WTC11 (cell line): ENCODE data around the gene FGFBP2. TPM values are rescaled to one million over a fixed set of nuclear protein-coding genes. Genes with fewer than 3 reads are reported as not detected.

Experiments
- ATAC-seq: fragments of 200-7000 bp; cut with Tn5 transposase; 2 replicates; pipeline ENCODE4 v1.10.0; 2021; ENCODE audit warnings: mild to moderate bottlenecking, moderate library complexity
- CTCF ChIA-PET: fragments of 300-600 bp; sonication (Branson Sonifier 250); formaldehyde crosslinking; loops from one replicate; lab custom pipeline; 2021; ENCODE audit warnings: antibody characterized with exemption; lab: Charles Lee
- POLR2A ChIA-PET: fragments of 350-600 bp; sonication (Branson Sonifier 250); formaldehyde crosslinking; loops from one replicate; lab custom pipeline; 2021; ENCODE audit warnings: antibody characterized with exemption; lab: Charles Lee
- DNase-seq: peaks from one replicate; pipeline ENCODE4 v3.0.0; 2021; ENCODE audit warnings: low spot score
- H3K27ac Mint-ChIP-seq: 2 replicates; pipeline ENCODE4 v1.8.0; 2021; ENCODE audit warnings: mixed read lengths
- H3K27me3 Mint-ChIP-seq: 2 replicates; pipeline ENCODE4 v1.8.0; 2021; ENCODE audit warnings: low read depth, mild to moderate bottlenecking, moderate library complexity, mixed read lengths
- H3K36me3 Mint-ChIP-seq: 2 replicates; pipeline ENCODE4 v1.8.0; 2021; ENCODE audit warnings: mixed read lengths
- H3K4me1 Mint-ChIP-seq: 2 replicates; pipeline ENCODE4 v1.8.0; 2022; ENCODE audit warnings: mixed read lengths
- H3K4me3 Mint-ChIP-seq: 2 replicates; pipeline ENCODE4 v1.8.0; 2021; ENCODE audit warnings: mild to moderate bottlenecking, moderate library complexity, mixed read lengths
- H3K9me3 Mint-ChIP-seq: 2 replicates; pipeline ENCODE4 v1.8.0; 2021; ENCODE audit warnings: mixed read lengths
- AR ChIP-seq: fragments of 250-450 bp; sonication (Bioruptor Pico); IDR thresholded peaks from 2 replicates; pipeline ENCODE4 v1.9.0; 2021; ENCODE audit warnings: mild to moderate bottlenecking
- ATF6 ChIP-seq: sonication (generic); formaldehyde crosslinking; IDR thresholded peaks from 2 replicates; pipeline ENCODE4 v1.8.1; 2023; ENCODE audit warnings: mild to moderate bottlenecking, missing genetic modification reagents
- E2F4 ChIP-seq: sonication (generic); formaldehyde crosslinking; IDR thresholded peaks from 2 replicates; pipeline ENCODE4 v1.8.1; 2022; ENCODE audit warnings: low read depth, mild to moderate bottlenecking, moderate library complexity, missing genetic modification reagents, borderline replicate concordance
- EMX1 ChIP-seq: fragments of 250-450 bp; sonication (Bioruptor Pico); IDR thresholded peaks from 2 replicates; pipeline ENCODE4 v1.8.0; 2021; ENCODE audit warnings: mild to moderate bottlenecking
- ERG ChIP-seq: fragments of 250-450 bp; sonication (Bioruptor Pico); IDR thresholded peaks from 2 replicates; pipeline ENCODE4 v1.8.0; 2021; ENCODE audit warnings: mild to moderate bottlenecking
- FOXP4 ChIP-seq: sonication (generic); formaldehyde crosslinking; IDR thresholded peaks from 2 replicates; pipeline ENCODE4 v1.8.0; 2022; ENCODE audit warnings: mild to moderate bottlenecking, missing genetic modification reagents
- GTF2I ChIP-seq: fragments of 250-450 bp; sonication (Bioruptor Pico); conservative IDR thresholded peaks from 2 replicates; pipeline ENCODE4 v1.4.0; 2021; ENCODE audit warnings: mild to moderate bottlenecking
- MLX ChIP-seq: sonication (generic); formaldehyde crosslinking; IDR thresholded peaks from 2 replicates; pipeline ENCODE4 v1.8.1; 2023; ENCODE audit warnings: mild to moderate bottlenecking, missing genetic modification reagents, moderate library complexity
- NFE2L1 ChIP-seq: sonication (generic); formaldehyde crosslinking; IDR thresholded peaks from 2 replicates; pipeline ENCODE4 v1.8.1; 2023; ENCODE audit warnings: missing genetic modification reagents
- NR3C1 ChIP-seq: sonication (generic); formaldehyde crosslinking; conservative IDR thresholded peaks from 2 replicates; pipeline ENCODE4 v1.8.1; 2023; ENCODE audit warnings: low read depth, mild to moderate bottlenecking, missing genetic modification reagents
- OVOL2 ChIP-seq: fragments of 250-450 bp; sonication (Bioruptor Pico); IDR thresholded peaks from 2 replicates; pipeline ENCODE4 v1.9.0; 2021; ENCODE audit warnings: mild to moderate bottlenecking, borderline replicate concordance
- PREB ChIP-seq: sonication (generic); formaldehyde crosslinking; IDR thresholded peaks from 2 replicates; pipeline ENCODE4 v1.8.1; 2022; ENCODE audit warnings: mild to moderate bottlenecking, missing genetic modification reagents, moderate library complexity, borderline replicate concordance
- PRRX2 ChIP-seq: fragments of 250-450 bp; sonication (Bioruptor Pico); IDR thresholded peaks from 2 replicates; pipeline ENCODE4 v1.8.0; 2021; ENCODE audit warnings: mild to moderate bottlenecking
- SMAD3 ChIP-seq: sonication (generic); formaldehyde crosslinking; IDR thresholded peaks from 2 replicates; pipeline ENCODE4 v1.8.0; 2022; ENCODE audit warnings: missing genetic modification reagents, mild to moderate bottlenecking, borderline replicate concordance
- SMAD4 ChIP-seq: sonication (generic); formaldehyde crosslinking; IDR thresholded peaks from 2 replicates; pipeline ENCODE4 v1.8.0; 2022; ENCODE audit warnings: mild to moderate bottlenecking, missing genetic modification reagents
- TCF7 ChIP-seq: sonication (generic); formaldehyde crosslinking; IDR thresholded peaks from 2 replicates; pipeline ENCODE4 v1.8.0; 2022; ENCODE audit warnings: mild to moderate bottlenecking, low read depth, missing genetic modification reagents, moderate library complexity
- TEAD4 ChIP-seq: sonication (generic); formaldehyde crosslinking; IDR thresholded peaks from 2 replicates; pipeline ENCODE4 v1.8.0; 2022; ENCODE audit warnings: mild to moderate bottlenecking, missing genetic modification reagents
- USF2 ChIP-seq: sonication (generic); formaldehyde crosslinking; IDR thresholded peaks from 2 replicates; pipeline ENCODE4 v1.8.1; 2023; ENCODE audit warnings: mild to moderate bottlenecking, missing genetic modification reagents, moderate library complexity
- ZBTB43 ChIP-seq: sonication (generic); formaldehyde crosslinking; IDR thresholded peaks from 2 replicates; pipeline ENCODE4 v1.8.1; 2023; ENCODE audit warnings: mild to moderate bottlenecking, missing genetic modification reagents
- ZNF219 ChIP-seq: sonication (generic); formaldehyde crosslinking; IDR thresholded peaks from 2 replicates; pipeline ENCODE4 v1.8.0; 2023; ENCODE audit warnings: missing genetic modification reagents, mild to moderate bottlenecking, borderline replicate concordance
- total RNA-seq: library from RNA; stranded (reverse); gene quantifications from 3 replicates; pipeline ENCODE4 v1.2.3, GENCODE V29; 2021

The FGFBP2 gene
- total RNA-seq, 1 experiment from 2014 or later, result 0.24 TPM

GRCh38 chr4:16006771-16007446 lies 43.9 kb upstream of the FGFBP2 start:
- TF ChIP-seq NFE2L1 (CRISPR knock-in tag) (no peak), SMAD3 (CRISPR knock-in tag) (no peak), ATF6 (CRISPR knock-in tag) (no peak), MLX (CRISPR knock-in tag) (no peak), E2F4 (no peak), PRRX2 (CRISPR knock-in tag) (no peak), GTF2I (CRISPR knock-in tag) (no peak), EMX1 (CRISPR knock-in tag) (no peak), FOXP4 (CRISPR knock-in tag) (no peak), TEAD4 (CRISPR knock-in tag) (no peak), PREB (CRISPR knock-in tag) (no peak), AR (no peak), SMAD4 (CRISPR knock-in tag) (no peak), ZBTB43 (no peak), USF2 (CRISPR knock-in tag) (no peak), OVOL2 (CRISPR knock-in tag) (no peak), TCF7 (CRISPR knock-in tag) (no peak), ERG (CRISPR knock-in tag) (no peak), ZNF219 (CRISPR knock-in tag) (no peak), NR3C1 (CRISPR knock-in tag) (no peak)
- ATAC-seq (no peak), DNase-seq (no peak)
- H3K9me3 Mint-ChIP-seq, result no peaks in the 10 kb centered on the region
- ChIA-PET CTCF (no interaction called here), POLR2A (no interaction called here)
- no peaks in the 10 kb centered on the region for H3K27me3 Mint-ChIP-seq
- H3K4me3 Mint-ChIP-seq, result no peak overlapping the region
- H3K27ac Mint-ChIP-seq, result no peak overlapping the region
- peaks cover 5% of the 10 kb centered on the region for H3K4me1 Mint-ChIP-seq
- H3K36me3 Mint-ChIP-seq, result peaks cover 42% of the 10 kb centered on the region
